Naive B cell (primary cell): Measurements from ENCODE around the gene RBM20. TPM values are rescaled to one million over a fixed set of nuclear protein-coding genes. Genes with fewer than 3 reads are reported as not detected.
A peak's percentile ranks its signal among the peaks of the same experiment; 100 is the strongest.
"Not testable (repeated sequence)": the region's sequence is repeated elsewhere in the genome, so short reads cannot be mapped to it uniquely, and the experiment has no call there.

ENCODE experiments used
- ATAC-seq, 2 donors: fragments of 150-1000 bp; cut with Tn5 transposase; 2 replicates each; pipeline ENCODE4 v1.10.0; 2021; ENCODE audit warnings: low read depth in 2 of 2, mild to moderate bottlenecking in 2 of 2, moderate library complexity in 2 of 2
- DNase-seq: peaks from one replicate; pipeline ENCODE4 v3.0.0; 2022
- H3K27ac Mint-ChIP-seq, 6 donors: one replicate each; pipeline ENCODE4 v1.8.0; 2020 to 2022; ENCODE audit warnings: mild to moderate bottlenecking in 6 of 6, mixed read lengths in 6 of 6, moderate library complexity in 5 of 6, inconsistent platforms in 2 of 6
- H3K27me3 Mint-ChIP-seq, 3 donors: one replicate each; pipeline ENCODE4 v1.8.0; 2021 to 2022; ENCODE audit warnings: mixed read lengths in 3 of 3, mild to moderate bottlenecking in 1 of 3
- H3K36me3 Mint-ChIP-seq, 2 donors: one replicate each; pipeline ENCODE4 v1.8.0; 2020 to 2022; ENCODE audit warnings: mixed read lengths in 2 of 2, inconsistent platforms in 1 of 2, mild to moderate bottlenecking in 1 of 2
- H3K4me1 Mint-ChIP-seq, 3 donors: one replicate each; pipeline ENCODE4 v1.8.0; 2020 to 2022; ENCODE audit warnings: mixed read lengths in 3 of 3, inconsistent platforms in 1 of 3, mild to moderate bottlenecking in 1 of 3, moderate library complexity in 1 of 3
- H3K4me3 Mint-ChIP-seq, 8 donors: one replicate each; pipeline ENCODE4 v1.8.0; 2020 to 2022; ENCODE audit warnings: mild to moderate bottlenecking in 8 of 8, mixed read lengths in 8 of 8, moderate library complexity in 8 of 8, inconsistent platforms in 2 of 8
- H3K9me3 Mint-ChIP-seq, 7 donors: one replicate each; pipeline ENCODE4 v1.8.0; 2020 to 2022; ENCODE audit warnings: mixed read lengths in 7 of 7, mild to moderate bottlenecking in 5 of 7, inconsistent platforms in 2 of 7, moderate library complexity in 1 of 7
- polyA plus RNA-seq, 6 donors: library from polyadenylated mRNA; unstranded; fragments of 300-500 nt; fragmentation: Illumina TruSeq; gene quantifications; one replicate each; pipeline ENCODE4 v1.2.3, GENCODE V29; 2021; ENCODE audit warnings: low read depth in 6 of 6

The RBM20 gene
- polyA plus RNA-seq, 6 donors from 2014 or later, result 0.05 TPM; not detected in 5

DNA sequence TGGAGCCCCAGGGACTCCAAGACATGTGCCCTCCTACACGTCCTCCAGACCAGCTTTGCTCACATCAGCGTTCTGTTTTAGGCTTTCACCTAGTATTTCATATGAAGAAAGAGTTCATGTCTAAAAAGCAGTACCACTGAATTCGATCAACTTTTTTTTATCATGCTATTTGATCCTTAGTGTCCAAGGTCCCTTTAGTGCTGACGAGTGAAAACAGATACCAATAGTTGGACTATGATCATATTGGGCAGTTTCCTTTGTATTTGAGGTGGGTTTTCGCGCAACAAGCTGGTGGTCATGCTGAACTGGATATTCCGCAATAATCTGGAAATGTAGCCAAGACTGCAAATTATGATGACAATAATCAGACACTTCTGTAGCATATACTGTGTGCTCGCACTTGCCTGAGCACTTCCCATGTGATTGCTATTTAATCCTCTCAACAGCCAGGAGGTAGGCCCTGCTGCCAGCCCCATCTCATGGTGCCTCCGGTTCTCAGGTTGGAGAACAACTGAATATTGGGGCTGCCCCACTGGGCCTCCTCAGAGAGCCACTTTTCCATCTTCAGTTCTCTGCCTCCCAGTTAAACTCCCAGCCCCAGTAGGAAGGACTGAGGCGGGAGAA lies 65.9 kb downstream of the RBM20 start:
- Mint-ChIP-seq H3K9me3 (no peaks in the 10 kb centered on the region), H3K36me3 (no peaks in the 10 kb centered on the region), H3K4me1 (no peaks in the 10 kb centered on the region), H3K27me3 (peaks cover 21 to 36% (median 30%) of the 10 kb centered on the region in 3 donors), H3K4me3 (no peak overlapping the region), H3K27ac (no peak overlapping the region)
- no peak for ATAC-seq
- no peak for DNase-seq

DNA sequence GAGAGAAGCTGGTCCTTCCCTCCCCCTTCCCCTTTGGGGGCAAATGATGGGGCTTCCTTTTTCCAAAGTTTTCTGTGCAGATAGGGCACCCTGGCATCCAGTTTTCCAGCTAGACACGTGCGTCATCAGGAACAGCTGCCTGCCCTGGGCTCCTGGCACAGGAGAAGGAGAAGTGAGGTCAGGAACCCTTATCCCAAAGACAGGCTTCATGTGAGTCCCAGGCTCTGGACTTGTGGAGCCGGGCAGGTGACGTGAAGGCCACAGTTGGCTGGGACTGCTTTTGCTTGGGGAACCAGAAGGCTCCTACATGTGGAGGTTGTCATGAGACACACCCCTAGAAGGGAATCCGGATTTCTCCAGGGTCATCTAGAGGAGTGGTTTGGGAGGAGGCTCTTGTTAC lies 66.5 kb downstream of the RBM20 start:
- H3K9me3 Mint-ChIP-seq, result no peaks in the 10 kb centered on the region
- H3K36me3 Mint-ChIP-seq, result no peaks in the 10 kb centered on the region
- DNase-seq (no peak), ATAC-seq (no peak)
- no peaks in the 10 kb centered on the region for H3K4me1 Mint-ChIP-seq
- H3K27me3 Mint-ChIP-seq, result peaks cover 21 to 36% (median 30%) of the 10 kb centered on the region in 3 donors
- H3K4me3 Mint-ChIP-seq, result no peak overlapping the region
- H3K27ac Mint-ChIP-seq, result no peak overlapping the region

DNA sequence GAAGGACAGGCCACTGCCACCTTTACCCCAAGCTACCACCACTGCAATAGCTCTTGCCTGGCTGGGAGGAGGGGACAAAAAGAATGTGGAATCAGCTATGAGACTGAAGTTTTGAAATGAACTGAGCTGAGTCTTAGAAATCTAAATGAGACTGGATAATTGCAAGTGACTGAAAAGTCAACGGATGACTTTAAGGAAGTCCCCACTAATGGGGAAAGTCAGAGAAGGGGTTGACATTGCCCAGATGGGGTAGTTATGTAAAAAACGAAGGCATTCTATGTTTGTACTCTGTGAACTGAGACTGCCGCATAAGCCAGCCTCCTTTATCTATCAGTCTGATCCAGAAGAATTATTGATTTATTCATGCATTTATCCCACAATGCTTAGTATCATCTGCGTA lies 67.2 kb downstream of the RBM20 start:
- Mint-ChIP-seq H3K4me3 (no peak overlapping the region), H3K27ac (no peak overlapping the region), H3K4me1 (no peaks in the 10 kb centered on the region), H3K27me3 (peaks cover 18 to 31% (median 26%) of the 10 kb centered on the region in 3 donors), H3K36me3 (no peaks in the 10 kb centered on the region), H3K9me3 (no peaks in the 10 kb centered on the region)
- no peak for DNase-seq
- no peak for ATAC-seq

GRCh38 chr10:110714356-110714755 lies 70.2 kb downstream of the RBM20 start:
- Mint-ChIP-seq H3K4me3 (no peak overlapping the region), H3K27me3 (peaks cover 8 to 16% (median 12%) of the 10 kb centered on the region in 3 donors), H3K4me1 (peaks cover 6 to 21% (median 7%) of the 10 kb centered on the region in 3 donors), H3K9me3 (no peaks in the 10 kb centered on the region), H3K27ac (no peak overlapping the region), H3K36me3 (no peaks in the 10 kb centered on the region)
- DNase-seq (no peak), ATAC-seq (no peak)

DNA sequence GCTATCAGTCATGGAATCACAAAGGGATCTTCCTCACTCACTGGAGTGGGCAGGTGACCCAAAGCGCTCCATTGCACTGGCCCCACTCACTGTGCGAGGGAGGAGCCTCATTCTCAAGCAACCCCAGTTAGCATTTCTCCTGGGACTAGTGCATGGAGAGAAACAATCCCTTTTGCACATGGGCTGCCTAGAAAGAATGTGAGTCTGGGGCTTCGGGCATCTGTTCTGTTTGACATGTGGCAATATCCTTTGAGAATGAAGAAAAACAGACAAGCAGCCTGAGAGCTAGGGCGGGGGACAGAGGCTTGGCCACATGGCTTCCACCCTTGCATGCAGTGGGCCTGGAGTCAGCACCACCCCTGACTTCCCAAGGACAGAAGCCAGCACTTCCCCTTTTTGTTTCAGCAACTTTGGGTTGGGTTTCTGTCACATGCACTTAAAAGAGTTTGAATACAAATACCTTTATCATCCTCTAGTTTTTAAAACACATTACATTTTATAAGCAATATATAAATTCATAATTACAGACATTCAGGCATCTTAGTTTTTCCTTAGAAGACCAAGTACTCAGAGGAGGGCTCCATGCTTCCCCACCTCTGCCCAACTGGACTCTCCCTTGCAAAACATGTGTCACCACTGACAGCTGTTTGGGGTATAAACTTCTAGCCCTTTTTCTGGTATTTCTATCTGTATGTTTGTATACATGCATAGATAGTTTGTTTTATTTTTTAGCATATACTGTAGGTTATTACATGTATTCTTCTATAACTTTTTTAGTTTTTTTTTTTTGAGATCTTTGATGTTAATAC lies 73.8 kb downstream of the RBM20 start:
- Mint-ChIP-seq H3K36me3 (peaks cover 0 to 9% of the 10 kb centered on the region in 2 donors), H3K27ac (no peak overlapping the region), H3K4me1 (peaks cover 13 to 39% (median 15%) of the 10 kb centered on the region in 3 donors), H3K27me3 (peaks cover 1 to 21% (median 7%) of the 10 kb centered on the region in 3 donors), H3K4me3 (no peak overlapping the region), H3K9me3 (peaks cover 0 to 3% (median 0%) of the 10 kb centered on the region in 7 donors)
- DNase-seq, result peak; percentile 45
- peak; percentile 90 to 95 for ATAC-seq

DNA sequence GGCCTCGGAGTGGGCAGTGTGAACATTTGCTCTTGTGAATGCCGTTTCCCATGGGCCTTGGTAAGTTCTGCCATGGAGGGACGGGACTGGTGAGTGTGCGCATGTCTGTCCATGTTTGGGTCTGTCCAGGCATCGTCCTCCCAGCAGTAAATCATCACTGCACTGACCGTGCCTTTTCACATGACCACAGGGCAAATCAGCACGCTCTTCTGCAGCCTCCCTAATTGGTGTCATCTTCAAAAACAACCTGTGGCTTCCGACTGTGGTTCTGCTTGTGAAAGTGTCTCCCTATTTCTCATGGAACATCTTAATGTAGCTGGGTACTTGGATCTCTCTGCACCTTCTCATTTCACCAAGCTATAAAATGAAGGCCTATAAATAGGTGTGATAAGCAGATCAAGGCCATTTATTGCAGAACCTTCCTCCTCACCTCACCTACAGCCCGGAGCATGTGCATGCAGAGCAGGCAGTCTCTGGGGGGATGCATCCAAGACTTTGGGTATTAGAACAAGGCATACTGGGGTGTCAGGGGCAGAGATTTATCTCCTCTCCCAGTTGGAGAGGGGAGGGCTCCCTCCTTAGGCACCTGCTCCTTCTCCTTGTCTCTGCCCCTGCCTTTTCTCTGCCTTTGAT lies 77.4 kb downstream of the RBM20 start:
- Mint-ChIP-seq H3K9me3 (peaks cover 0 to 3% (median 0%) of the 10 kb centered on the region in 7 donors), H3K27me3 (peaks cover 0 to 17% (median 16%) of the 10 kb centered on the region in 3 donors), H3K4me3 (no peak overlapping the region), H3K4me1 (peaks cover 44 to 72% (median 47%) of the 10 kb centered on the region in 3 donors), H3K27ac (no peak overlapping the region), H3K36me3 (peaks cover 0 to 9% of the 10 kb centered on the region in 2 donors)
- no peak for DNase-seq
- ATAC-seq, result no peak

GRCh38 chr10:110723224-110723891 lies 79.2 kb downstream of the RBM20 start:
- ATAC-seq (peak; percentile 81 to 83), DNase-seq (peak; percentile 54)
- Mint-ChIP-seq H3K4me3 (peak overlapping the region; percentile 16 to 84 (median 67)), H3K9me3 (peaks cover 0 to 3% (median 0%) of the 10 kb centered on the region in 7 donors), H3K27me3 (peaks cover 3 to 21% (median 21%) of the 10 kb centered on the region in 3 donors), H3K27ac (peak overlapping the region in 4 of 6 donors; percentile 69 to 89 (median 80)), H3K36me3 (peaks cover 0 to 9% of the 10 kb centered on the region in 2 donors), H3K4me1 (peaks cover 38 to 56% (median 40%) of the 10 kb centered on the region in 3 donors)

DNA sequence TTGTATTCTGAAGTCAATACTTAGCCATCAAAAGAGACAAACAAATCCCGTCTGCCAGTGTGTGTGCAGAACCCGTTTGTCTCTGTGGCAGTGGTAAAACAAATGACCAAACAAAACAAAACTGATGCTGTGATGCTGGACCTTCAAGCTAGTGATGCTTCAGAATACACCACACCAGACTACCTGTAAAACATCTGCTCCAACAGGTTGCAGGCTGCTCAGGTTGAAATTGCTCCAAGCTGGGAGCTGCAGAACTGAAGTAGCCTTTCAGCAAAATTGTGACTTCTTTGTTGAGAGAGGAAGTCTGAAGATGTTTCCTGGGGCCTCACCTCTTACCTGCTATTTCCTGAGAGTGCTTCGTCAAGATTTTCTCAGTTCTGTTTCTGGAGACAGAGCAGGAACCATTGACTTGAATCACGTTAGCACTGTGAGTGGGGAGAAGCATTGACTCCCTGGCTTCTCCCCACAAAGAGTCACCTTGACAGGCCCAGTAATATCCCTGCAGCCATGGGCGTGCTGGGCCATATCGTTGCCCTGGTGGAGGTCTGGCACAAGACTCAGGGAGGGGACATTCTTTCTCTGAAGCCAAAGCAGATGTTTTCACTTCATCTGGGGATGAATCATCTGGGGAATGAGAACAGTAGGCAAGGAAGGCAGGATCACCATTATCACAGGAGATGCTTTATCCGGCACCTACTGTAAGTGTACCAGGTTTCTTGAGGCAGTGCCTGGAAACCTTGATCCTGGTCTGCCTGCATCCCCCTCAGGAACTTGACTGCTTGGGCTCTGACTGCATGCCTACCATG lies 80.2 kb downstream of the RBM20 start:
- peak; percentile 76 to 78 for ATAC-seq
- peaks cover 0 to 4% (median 0%) of the 10 kb centered on the region in 7 donors for H3K9me3 Mint-ChIP-seq
- peak; percentile 47 for DNase-seq
- peak overlapping the region; percentile 31 to 84 (median 67) for H3K4me3 Mint-ChIP-seq
- H3K27me3 Mint-ChIP-seq, result peaks cover 11 to 31% (median 25%) of the 10 kb centered on the region in 3 donors
- peaks cover 0 to 9% of the 10 kb centered on the region in 2 donors for H3K36me3 Mint-ChIP-seq
- peaks cover 38 to 51% (median 40%) of the 10 kb centered on the region in 3 donors for H3K4me1 Mint-ChIP-seq
- H3K27ac Mint-ChIP-seq, result peak overlapping the region in 5 of 6 donors; percentile 23 to 89 (median 72)

- H3K27ac Mint-ChIP-seq, result no peak overlapping the region
These were observed 80.8 kb downstream of the RBM20 start for GRCh38 chr10:110724937-110725336.

DNA sequence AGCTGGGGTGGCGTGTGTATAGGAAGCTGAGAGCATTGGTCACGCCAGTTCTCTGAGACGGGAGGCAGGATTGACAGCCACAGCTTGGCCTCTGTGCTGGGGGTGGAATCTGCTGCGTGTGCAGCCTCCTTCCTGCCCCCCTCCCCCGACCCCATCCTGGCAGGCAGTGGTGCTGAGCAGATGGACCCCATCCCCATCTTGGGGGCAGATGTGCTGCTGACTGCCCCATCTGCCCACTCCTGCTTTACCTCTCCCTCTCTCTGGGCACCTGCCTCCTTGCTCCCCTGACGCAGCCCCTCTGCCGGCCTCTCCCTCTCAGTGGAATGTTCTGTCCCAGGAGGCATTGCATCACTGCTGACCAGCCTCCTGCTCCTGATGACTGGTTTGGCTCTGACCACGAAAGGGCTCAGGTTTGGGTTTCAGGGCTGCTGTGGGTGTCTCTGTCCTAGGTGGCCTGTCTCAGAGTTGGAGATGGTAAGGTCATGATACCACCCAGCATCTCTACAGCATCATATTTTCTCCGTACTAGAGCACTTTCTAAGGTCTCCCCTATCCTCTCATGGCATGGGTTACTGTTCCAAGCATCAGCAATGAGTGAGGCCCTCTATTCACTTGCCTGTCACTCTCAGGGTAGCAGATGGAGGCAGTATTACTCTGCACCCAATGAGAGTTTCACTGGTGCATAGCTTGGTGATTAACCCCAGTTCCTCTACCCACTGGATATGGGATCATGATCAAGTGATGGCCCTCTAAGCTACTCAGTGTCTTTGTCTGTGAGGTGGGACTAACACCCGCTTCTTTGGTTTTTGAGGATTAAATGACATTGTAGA lies 81.9 kb downstream of the RBM20 start:
- Mint-ChIP-seq H3K4me1 (peaks cover 35 to 46% (median 40%) of the 10 kb centered on the region in 3 donors), H3K27me3 (peaks cover 13 to 39% (median 33%) of the 10 kb centered on the region in 3 donors), H3K9me3 (peaks cover 0 to 3% (median 0%) of the 10 kb centered on the region in 7 donors), H3K36me3 (peaks cover 0 to 3% of the 10 kb centered on the region in 2 donors), H3K27ac (peak overlapping the region in 1 of 6 donors; percentile 92), H3K4me3 (peak overlapping the region in 1 of 8 donors; percentile 34)
- DNase-seq (no peak), ATAC-seq (no peak)

More at GRCh38 chr10:110724937-110725336, 80.8 kb downstream of the RBM20 start:
- DNase-seq, result no peak
- Mint-ChIP-seq H3K27me3 (peaks cover 11 to 35% (median 27%) of the 10 kb centered on the region in 3 donors), H3K36me3 (peaks cover 0 to 9% of the 10 kb centered on the region in 2 donors), H3K4me1 (peaks cover 38 to 51% (median 40%) of the 10 kb centered on the region in 3 donors), H3K9me3 (peaks cover 0 to 5% (median 0%) of the 10 kb centered on the region in 7 donors), H3K4me3 (peak overlapping the region in 2 of 8 donors; percentile 63 to 83)
- no peak for ATAC-seq

GRCh38 chr10:110727785-110728184 lies 83.6 kb downstream of the RBM20 start:
- H3K4me3 Mint-ChIP-seq, DNase-seq, H3K36me3 Mint-ChIP-seq, ATAC-seq, H3K9me3 Mint-ChIP-seq, H3K27ac Mint-ChIP-seq: not testable (repeated sequence)
- peaks cover 29 to 34% (median 34%) of the 10 kb centered on the region in 3 donors for H3K4me1 Mint-ChIP-seq
- peaks cover 29 to 45% (median 44%) of the 10 kb centered on the region in 3 donors for H3K27me3 Mint-ChIP-seq
